Testis (tissue), 2 donors: Measurements from ENCODE around the gene CROCC.
"Not testable (repeated sequence)": the region's sequence is repeated elsewhere in the genome, so short reads cannot be mapped to it uniquely, and the experiment has no call there.

Experiments used
- POLR2A ChIP-seq: fragments of 450-650 bp; IDR thresholded peaks from one replicate; pipeline ENCODE4 v1.6.1; 2017; ENCODE audit warnings: antibody characterized with exemption, mild to moderate bottlenecking, moderate library complexity
- TF ChIP-seq, protein P1 (sequence below), 3 experiments: fragments of 450-650 bp in 2 of 3; fragments of 200-600 bp in 1 of 3; sonication (generic) in 1 of 3; IDR thresholded peaks; one replicate each; pipeline ENCODE4 v1.5.1; 2016 to 2019; ENCODE audit warnings: antibody characterized with exemption in 3 of 3, mild to moderate bottlenecking in 2 of 3, moderate library complexity in 1 of 3

DNA sequence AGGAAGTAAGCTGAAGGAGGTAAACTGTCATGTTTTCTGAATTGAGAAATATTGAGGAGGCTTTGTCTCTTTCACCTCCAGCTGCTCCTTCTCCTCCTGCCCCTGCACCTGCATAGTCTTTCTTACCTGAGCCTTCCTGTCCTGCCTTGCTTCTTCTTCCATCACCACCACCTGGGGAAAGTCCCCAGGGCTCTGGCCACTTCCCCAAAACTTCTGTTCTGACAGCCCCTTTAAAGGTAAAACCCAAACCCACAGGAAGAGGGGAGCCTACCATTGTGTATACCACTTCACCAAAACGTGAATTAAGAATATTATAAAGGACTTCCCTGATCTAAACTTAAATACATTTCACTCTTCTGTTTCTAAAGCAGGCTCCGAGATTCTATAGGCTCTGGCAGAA is 20.4 kb upstream of the CROCC start:
- TF ChIP-seq, protein P1, sequence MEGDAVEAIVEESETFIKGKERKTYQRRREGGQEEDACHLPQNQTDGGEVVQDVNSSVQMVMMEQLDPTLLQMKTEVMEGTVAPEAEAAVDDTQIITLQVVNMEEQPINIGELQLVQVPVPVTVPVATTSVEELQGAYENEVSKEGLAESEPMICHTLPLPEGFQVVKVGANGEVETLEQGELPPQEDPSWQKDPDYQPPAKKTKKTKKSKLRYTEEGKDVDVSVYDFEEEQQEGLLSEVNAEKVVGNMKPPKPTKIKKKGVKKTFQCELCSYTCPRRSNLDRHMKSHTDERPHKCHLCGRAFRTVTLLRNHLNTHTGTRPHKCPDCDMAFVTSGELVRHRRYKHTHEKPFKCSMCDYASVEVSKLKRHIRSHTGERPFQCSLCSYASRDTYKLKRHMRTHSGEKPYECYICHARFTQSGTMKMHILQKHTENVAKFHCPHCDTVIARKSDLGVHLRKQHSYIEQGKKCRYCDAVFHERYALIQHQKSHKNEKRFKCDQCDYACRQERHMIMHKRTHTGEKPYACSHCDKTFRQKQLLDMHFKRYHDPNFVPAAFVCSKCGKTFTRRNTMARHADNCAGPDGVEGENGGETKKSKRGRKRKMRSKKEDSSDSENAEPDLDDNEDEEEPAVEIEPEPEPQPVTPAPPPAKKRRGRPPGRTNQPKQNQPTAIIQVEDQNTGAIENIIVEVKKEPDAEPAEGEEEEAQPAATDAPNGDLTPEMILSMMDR (IDR thresholded peaks at IDR 0.05) = not testable (repeated sequence)
- TF ChIP-seq POLR2A = not testable (repeated sequence)
